C4-2B (cell line): ENCODE data around the gene REXO5.

Source experiments
- ZFX ChIP-seq: fragments of 450-650 bp; IDR thresholded peaks from 2 replicates; pipeline ENCODE4 v1.6.1; 2017
- TF ChIP-seq, protein P1 (sequence below): fragments of 450-650 bp; conservative IDR thresholded peaks from 2 replicates; pipeline ENCODE4 v1.5.1; 2017; ENCODE audit warnings: mild to moderate bottlenecking

DNA sequence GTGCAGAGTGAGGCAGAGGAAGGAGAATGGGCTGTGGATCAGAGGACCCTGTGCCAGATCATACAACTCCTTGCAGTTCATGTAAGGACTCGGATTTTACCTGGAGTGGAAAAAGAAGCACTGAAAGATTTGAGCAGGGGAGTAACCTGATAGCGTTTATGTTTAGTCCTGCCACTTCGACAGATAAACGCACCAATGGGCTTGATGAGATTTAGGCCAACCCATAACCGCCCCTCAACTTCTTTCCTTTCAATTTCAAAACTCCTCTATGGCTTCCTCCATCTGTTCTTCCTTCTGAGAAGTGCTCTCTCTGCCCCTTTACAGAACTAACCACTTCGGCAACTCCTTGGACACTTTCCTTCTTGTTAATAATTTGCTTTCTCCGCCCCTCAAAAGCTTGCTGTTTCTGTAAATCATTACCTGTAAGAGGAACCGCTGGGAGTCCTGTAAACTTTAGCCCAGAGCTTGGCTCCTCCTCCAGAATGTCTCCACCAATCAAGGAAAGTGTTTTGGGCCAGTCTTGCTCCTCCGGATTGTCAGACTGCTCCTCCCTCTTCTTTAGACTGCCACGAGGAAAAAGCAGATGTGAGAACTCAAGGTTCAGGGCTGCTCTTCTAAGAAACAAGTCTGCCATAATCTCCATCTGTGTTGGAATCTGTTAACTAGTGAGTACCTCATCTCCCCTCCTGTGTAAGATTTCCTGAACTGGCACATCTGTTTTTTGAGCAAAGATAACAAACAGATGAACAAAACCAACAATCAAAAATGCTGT lies 42.7 kb upstream of the REXO5 start, which contains the start of gene ACSM3:
- TF ChIP-seq, protein P1, sequence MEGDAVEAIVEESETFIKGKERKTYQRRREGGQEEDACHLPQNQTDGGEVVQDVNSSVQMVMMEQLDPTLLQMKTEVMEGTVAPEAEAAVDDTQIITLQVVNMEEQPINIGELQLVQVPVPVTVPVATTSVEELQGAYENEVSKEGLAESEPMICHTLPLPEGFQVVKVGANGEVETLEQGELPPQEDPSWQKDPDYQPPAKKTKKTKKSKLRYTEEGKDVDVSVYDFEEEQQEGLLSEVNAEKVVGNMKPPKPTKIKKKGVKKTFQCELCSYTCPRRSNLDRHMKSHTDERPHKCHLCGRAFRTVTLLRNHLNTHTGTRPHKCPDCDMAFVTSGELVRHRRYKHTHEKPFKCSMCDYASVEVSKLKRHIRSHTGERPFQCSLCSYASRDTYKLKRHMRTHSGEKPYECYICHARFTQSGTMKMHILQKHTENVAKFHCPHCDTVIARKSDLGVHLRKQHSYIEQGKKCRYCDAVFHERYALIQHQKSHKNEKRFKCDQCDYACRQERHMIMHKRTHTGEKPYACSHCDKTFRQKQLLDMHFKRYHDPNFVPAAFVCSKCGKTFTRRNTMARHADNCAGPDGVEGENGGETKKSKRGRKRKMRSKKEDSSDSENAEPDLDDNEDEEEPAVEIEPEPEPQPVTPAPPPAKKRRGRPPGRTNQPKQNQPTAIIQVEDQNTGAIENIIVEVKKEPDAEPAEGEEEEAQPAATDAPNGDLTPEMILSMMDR: no peak
- no peak for TF ChIP-seq ZFX
